PFSK-1 (cell line): ENCODE measurements around the gene ATG2B.

Experiments used
- FOXP2 ChIP-seq: optimal IDR thresholded peaks from 2 replicates; pipeline ENCODE3; 2011; ENCODE audit warnings: borderline replicate concordance, control low read depth, inconsistent platforms; ENCODE audit not compliant: insufficient read depth; ENCODE audit errors: extremely low read length, extremely low read depth
- POLR2AphosphoS5 ChIP-seq: IDR thresholded peaks from 2 replicates; pipeline ENCODE4 v1.6.1; 2012; ENCODE audit warnings: low read depth, mild to moderate bottlenecking, control low read depth, low read length, moderate library complexity
- SIN3A ChIP-seq: IDR thresholded peaks from 2 replicates; pipeline ENCODE4 v1.6.1; 2012; ENCODE audit warnings: mild to moderate bottlenecking, low read length, moderate library complexity, borderline replicate concordance; ENCODE audit not compliant: insufficient read depth
- TAF1 ChIP-seq: IDR thresholded peaks from 2 replicates; pipeline ENCODE4 v1.6.1; 2012; ENCODE audit warnings: low read length, control low read depth, borderline replicate concordance; ENCODE audit not compliant: insufficient read depth
- TF ChIP-seq, protein P1 (sequence below), 2 experiments: IDR thresholded peaks; 2 replicates each; pipeline versions ENCODE4 v1.6.1 to v1.8.0; 2011 to 2012; ENCODE audit warnings: low read depth in 2 of 2, low read length in 2 of 2, control low read depth in 1 of 2, inconsistent platforms in 1 of 2, mild to moderate bottlenecking in 1 of 2, moderate library complexity in 1 of 2; ENCODE audit not compliant: insufficient read depth in 1 of 2

ATG2B gene

DNA sequence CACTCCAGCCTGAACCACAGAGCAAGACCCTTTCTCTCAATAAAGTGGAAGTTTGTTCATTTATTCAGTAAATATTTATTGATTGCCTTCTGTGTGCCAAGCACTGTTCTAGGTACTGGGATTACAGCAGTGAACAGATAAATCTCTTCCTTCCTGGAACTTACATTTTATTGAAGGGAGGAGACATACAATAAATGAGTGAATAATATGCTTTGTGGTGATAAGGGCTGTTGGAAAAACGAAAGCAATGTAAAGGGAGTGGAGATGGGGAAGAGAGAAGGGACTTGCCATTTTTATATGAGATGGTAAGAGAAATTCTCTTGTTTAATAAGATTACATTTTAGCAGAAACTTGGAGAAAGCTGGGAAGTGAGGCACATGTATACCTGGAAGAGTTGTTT lies 1.8 kb upstream of the ATG2B start:
- TF ChIP-seq FOXP2, result no peak
- no peak for TF ChIP-seq TAF1
- no peak for TF ChIP-seq POLR2AphosphoS5
- TF ChIP-seq, protein P1, sequence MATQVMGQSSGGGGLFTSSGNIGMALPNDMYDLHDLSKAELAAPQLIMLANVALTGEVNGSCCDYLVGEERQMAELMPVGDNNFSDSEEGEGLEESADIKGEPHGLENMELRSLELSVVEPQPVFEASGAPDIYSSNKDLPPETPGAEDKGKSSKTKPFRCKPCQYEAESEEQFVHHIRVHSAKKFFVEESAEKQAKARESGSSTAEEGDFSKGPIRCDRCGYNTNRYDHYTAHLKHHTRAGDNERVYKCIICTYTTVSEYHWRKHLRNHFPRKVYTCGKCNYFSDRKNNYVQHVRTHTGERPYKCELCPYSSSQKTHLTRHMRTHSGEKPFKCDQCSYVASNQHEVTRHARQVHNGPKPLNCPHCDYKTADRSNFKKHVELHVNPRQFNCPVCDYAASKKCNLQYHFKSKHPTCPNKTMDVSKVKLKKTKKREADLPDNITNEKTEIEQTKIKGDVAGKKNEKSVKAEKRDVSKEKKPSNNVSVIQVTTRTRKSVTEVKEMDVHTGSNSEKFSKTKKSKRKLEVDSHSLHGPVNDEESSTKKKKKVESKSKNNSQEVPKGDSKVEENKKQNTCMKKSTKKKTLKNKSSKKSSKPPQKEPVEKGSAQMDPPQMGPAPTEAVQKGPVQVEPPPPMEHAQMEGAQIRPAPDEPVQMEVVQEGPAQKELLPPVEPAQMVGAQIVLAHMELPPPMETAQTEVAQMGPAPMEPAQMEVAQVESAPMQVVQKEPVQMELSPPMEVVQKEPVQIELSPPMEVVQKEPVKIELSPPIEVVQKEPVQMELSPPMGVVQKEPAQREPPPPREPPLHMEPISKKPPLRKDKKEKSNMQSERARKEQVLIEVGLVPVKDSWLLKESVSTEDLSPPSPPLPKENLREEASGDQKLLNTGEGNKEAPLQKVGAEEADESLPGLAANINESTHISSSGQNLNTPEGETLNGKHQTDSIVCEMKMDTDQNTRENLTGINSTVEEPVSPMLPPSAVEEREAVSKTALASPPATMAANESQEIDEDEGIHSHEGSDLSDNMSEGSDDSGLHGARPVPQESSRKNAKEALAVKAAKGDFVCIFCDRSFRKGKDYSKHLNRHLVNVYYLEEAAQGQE (IDR thresholded peaks at IDR 0.05; ENCODE audit: insufficient read depth in 1 of 2, low read depth in 2 of 2, low read length in 2 of 2), result no peak
- no peak for TF ChIP-seq SIN3A

GRCh38 chr14:96363751-96364336 lies 703 bp upstream of the ATG2B start:
- TF ChIP-seq POLR2AphosphoS5 (no peak), TAF1 (no peak), FOXP2 (no peak), SIN3A (no peak)
- TF ChIP-seq, protein P1 (IDR thresholded peaks at IDR 0.05; ENCODE audit: insufficient read depth in 1 of 2, low read depth in 2 of 2, low read length in 2 of 2), result no peak

DNA sequence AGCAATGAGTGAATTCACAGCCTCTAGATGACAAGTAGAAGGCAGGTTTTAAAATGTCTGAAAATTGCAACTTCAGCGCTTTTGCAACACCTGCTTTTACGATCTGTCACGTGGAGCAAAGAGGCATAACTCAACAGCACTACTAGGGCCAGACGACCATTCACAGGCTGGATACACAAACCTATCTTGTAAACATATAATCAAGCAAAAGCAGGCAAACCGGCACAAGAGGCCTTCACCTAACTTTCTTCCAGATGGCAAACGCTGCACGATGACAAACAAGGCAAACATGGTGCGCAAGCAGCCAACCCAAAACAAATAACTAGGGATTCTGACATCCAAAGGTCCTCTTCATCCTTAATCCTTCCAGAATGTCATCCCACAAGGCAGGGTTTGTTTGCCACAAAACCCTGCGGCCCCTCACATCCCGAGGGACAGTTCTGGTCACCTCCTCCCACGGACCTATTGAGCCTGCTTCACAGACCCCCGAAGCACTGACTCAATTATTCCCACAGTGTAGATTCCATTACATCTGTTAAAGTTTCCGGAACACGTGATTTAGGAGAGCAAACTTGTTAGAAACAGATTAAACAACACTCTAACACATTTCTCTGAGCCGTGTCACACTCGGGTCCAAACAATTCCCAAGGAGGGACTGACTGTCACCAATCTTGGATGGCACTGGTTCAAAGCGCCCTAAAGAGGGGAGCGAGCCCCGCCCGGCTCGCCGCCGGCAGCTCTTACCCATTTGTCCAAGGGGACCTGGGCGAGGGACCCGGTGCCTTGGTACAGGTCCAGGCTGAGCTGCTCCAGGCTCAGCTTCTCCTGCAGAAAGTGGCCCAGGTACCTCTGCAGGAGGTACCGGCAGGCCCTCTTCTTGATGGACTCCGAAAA lies 823 bp downstream of the ATG2B start:
- TF ChIP-seq, protein P1 (IDR thresholded peaks at IDR 0.05; ENCODE audit: insufficient read depth in 1 of 2, low read depth in 2 of 2, low read length in 2 of 2), result no peak
- no peak for TF ChIP-seq FOXP2

- no peak for TF ChIP-seq SIN3A
- TF ChIP-seq, protein P1 (IDR thresholded peaks at IDR 0.05; ENCODE audit: insufficient read depth in 1 of 2, low read depth in 2 of 2, low read length in 2 of 2), result no peak
- no peak for TF ChIP-seq POLR2AphosphoS5
- TF ChIP-seq FOXP2, result no peak
- TF ChIP-seq TAF1, result no peak
These were observed 3.2 kb downstream of the ATG2B start for GRCh38 chr14:96359959-96360358.

GRCh38 chr14:96357216-96357615 lies 5.9 kb downstream of the ATG2B start:
- TF ChIP-seq TAF1, result no peak
- TF ChIP-seq, protein P1 (IDR thresholded peaks at IDR 0.05; ENCODE audit: insufficient read depth in 1 of 2, low read depth in 2 of 2, low read length in 2 of 2), result no peak
- TF ChIP-seq POLR2AphosphoS5, result no peak
- TF ChIP-seq SIN3A, result no peak
- TF ChIP-seq FOXP2, result no peak
